ENCODE results near the gene PFN1.

The PFN1 gene

GRCh38 chr17:4967539-4968485 is 19.5 kb upstream of the PFN1 start, which contains the start of gene SPAG7:
TSS of gene SPAG7 (minus strand) at chr17:4967817. CDS start at chr17:4967804, 13 bp downstream.
- DNase-seq (ENCODE audit: low read depth, low spot score): peak; percentile 87

- DNase-seq (ENCODE audit: low read depth, low spot score): peak; percentile 85
Measured at GRCh38 chr17:4966844-4967538, 18.7 kb upstream of the PFN1 start.

- no peak for DNase-seq (ENCODE audit: low read depth, low spot score)
Measured at GRCh38 chr17:4965311-4965986, 17.1 kb upstream of the PFN1 start.

- no peak for DNase-seq (ENCODE audit: low read depth, low spot score)
Measured at GRCh38 chr17:4960279-4960922, 12.1 kb upstream of the PFN1 start.

GRCh38 chr17:4959261-4959965 is 11.1 kb upstream of the PFN1 start:
- no peak for DNase-seq (ENCODE audit: low read depth, low spot score)

- no peak for DNase-seq (ENCODE audit: low read depth, low spot score)
Measured at GRCh38 chr17:4958102-4958501, 9.8 kb upstream of the PFN1 start.

- no peak for DNase-seq (ENCODE audit: low read depth, low spot score)
Measured at GRCh38 chr17:4956493-4957061, 8.2 kb upstream of the PFN1 start.

- no peak for DNase-seq (ENCODE audit: low read depth, low spot score)
Measured at GRCh38 chr17:4955091-4955490, 6.8 kb upstream of the PFN1 start.

- DNase-seq (ENCODE audit: low read depth, low spot score): no peak
Measured at GRCh38 chr17:4953451-4953961, 5.2 kb upstream of the PFN1 start.

- no peak for DNase-seq (ENCODE audit: low read depth, low spot score)
Measured at GRCh38 chr17:4951486-4951885, 3.2 kb upstream of the PFN1 start.

GRCh38 chr17:4950746-4951204 is 2.4 kb upstream of the PFN1 start, which contains the start of gene ENO3:
TSS of gene ENO3 (plus strand) at chr17:4951119. CDS start at chr17:4951830, 711 bp downstream.
- no peak for DNase-seq (ENCODE audit: low read depth, low spot score)

GRCh38 chr17:4950075-4950745 is 1.9 kb upstream of the PFN1 start:
- no peak for DNase-seq (ENCODE audit: low read depth, low spot score)

GRCh38 chr17:4949321-4950074 is 1.2 kb upstream of the PFN1 start:
- DNase-seq (ENCODE audit: low read depth, low spot score): peak; percentile 58

- DNase-seq (ENCODE audit: low read depth, low spot score): no peak
Measured at GRCh38 chr17:4948931-4949320, 596 bp upstream of the PFN1 start.

- peak; percentile 50 for DNase-seq (ENCODE audit: low read depth, low spot score)
Measured at GRCh38 chr17:4947411-4948165, 742 bp downstream of the PFN1 start.

GRCh38 chr17:4947010-4947410 is 1.3 kb downstream of the PFN1 start:
- no peak for DNase-seq (ENCODE audit: low read depth, low spot score)

- no peak for DNase-seq (ENCODE audit: low read depth, low spot score)
Measured at GRCh38 chr17:4946312-4946976, 1.9 kb downstream of the PFN1 start.

GRCh38 chr17:4945944-4946280 is 2.4 kb downstream of the PFN1 start:
- no peak for DNase-seq (ENCODE audit: low read depth, low spot score)
